ENCODE data around the gene SCUBE1. TPM values are rescaled to one million over a fixed set of nuclear protein-coding genes. Genes with fewer than 3 reads are reported as not detected.

SCUBE1 gene
- total and polyA plus RNA-seq, 2 of the 4 experiments (the other 2 are of a cell fraction), result not detected

DNA sequence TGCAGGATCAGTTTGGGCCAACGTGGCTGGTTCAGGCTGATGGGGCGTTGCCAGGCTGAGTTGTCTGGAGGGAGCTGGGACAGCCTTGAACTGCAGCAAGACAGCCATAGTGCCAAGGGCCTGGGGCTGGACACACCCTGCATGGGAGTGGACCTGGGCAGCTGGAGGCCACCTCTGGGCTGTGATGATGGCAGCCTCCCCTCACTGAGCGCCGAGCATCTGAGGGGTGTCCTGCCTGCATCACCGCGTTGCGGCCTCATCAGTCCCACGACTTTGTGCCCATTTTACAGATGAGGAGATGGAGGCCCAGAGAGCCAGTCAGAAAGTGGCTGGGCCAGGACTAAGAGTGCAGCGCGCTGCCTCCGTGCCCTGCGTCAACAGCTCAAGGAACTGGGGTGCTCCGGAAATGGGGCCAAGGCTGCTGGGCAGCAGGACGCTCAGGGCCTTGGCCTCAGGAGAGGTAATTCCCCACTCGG is 192.4 kb downstream of the SCUBE1 start (continued):
- no peak for TF ChIP-seq MAZ (IDR thresholded peaks at IDR 0.05; ENCODE audit: borderline replicate concordance, low read depth, low read length)

DNA sequence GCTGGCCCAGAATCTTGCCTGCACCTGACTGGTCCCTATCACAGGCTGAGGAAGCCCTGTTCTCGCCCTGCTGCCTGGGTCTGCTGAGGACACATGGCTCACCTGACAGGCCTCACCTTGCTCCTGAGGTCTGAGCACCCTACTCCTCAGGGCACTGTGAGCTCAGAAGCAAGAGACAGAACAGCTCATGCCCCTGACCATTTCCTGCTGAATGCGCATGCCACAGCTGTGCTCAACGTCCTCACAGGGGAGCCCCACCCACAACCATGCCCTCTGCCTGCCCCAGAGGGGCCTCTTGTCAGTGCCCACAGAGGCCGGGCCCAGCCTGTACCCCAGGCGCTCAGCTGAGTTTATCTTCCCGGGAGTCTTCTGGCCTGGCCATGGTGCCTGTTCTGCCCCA is 194.6 kb downstream of the SCUBE1 start:
- no peaks in the 10 kb centered on the region for H3K9me3 ChIP-seq (ENCODE audit: control insufficient read depth, insufficient read depth, low read length)
- no peak overlapping the region for H4K91ac ChIP-seq (ENCODE audit: insufficient read depth, low read depth, low read length)
- peaks cover 6% of the 10 kb centered on the region; the same call in 1 of the 2 replicates for H3K9me1 ChIP-seq (ENCODE audit: insufficient read depth, low read length)
- H2AK9ac ChIP-seq (replicated peaks; ENCODE audit: low read depth, low read length, poor library complexity), result no peak overlapping the region
- in situ Hi-C loops (cut with MboI; ENCODE audit: low sequenced_read_pairs) (no loop called here), intact Hi-C loops (cut with micrococcal nuclease) (no loop called here), dilution Hi-C loops (cut with HindIII; ENCODE audit: low sequenced_read_pairs, unreplicated experiment) (no loop called here)
- H2BK20ac ChIP-seq (ENCODE audit: low read depth, low read length), result no peak overlapping the region
- H2AK5ac ChIP-seq (ENCODE audit: low read depth, low read length), result no peak overlapping the region
- H3K27me3 ChIP-seq (ENCODE audit: control insufficient read depth, insufficient read depth, low read length), result no peaks in the 10 kb centered on the region
- no peak for DNase-seq
- no peak overlapping the region for H3K4me3 ChIP-seq (ENCODE audit: insufficient read depth, low read depth, low read length)
- no peak overlapping the region for H3K4ac ChIP-seq (ENCODE audit: low read depth, low read length)
- H3K9ac ChIP-seq (ENCODE audit: low read depth, low read length), result no peak overlapping the region
- peaks cover 10% of the 10 kb centered on the region for H3K4me1 ChIP-seq (ENCODE audit: control insufficient read depth, insufficient read depth, low read length)
- no peak overlapping the region for H3K14ac ChIP-seq (replicated peaks; ENCODE audit: low read depth, low read length)
- no peak overlapping the region for H4K8ac ChIP-seq (ENCODE audit: low read depth in 2 of 2, low read length in 2 of 2)
- no TSS peak for BruUV-seq (replicated peaks)
- ChIA-PET POLR2A (ENCODE audit: unreplicated experiment) (no interaction called here), CTCF (no interaction called here)
- no peak overlapping the region for H4K5ac ChIP-seq (ENCODE audit: low read depth, low read length)
- H3K56ac ChIP-seq (ENCODE audit: extremely low read depth, insufficient read depth, low read length), result no peak overlapping the region
- H3K23ac ChIP-seq (ENCODE audit: low read depth, low read length), result no peak overlapping the region
- TF ChIP-seq RFX5 (IDR thresholded peaks at IDR 0.05; ENCODE audit: low read depth, low read length) (no peak), RAD21 (IDR thresholded peaks at IDR 0.05; ENCODE audit: low read length) (no peak), FOS (IDR thresholded peaks at IDR 0.05; ENCODE audit: low read depth, low read length) (no peak), BHLHE40 (IDR thresholded peaks at IDR 0.05; ENCODE audit: low read depth, low read length) (no peak), CHD1 (IDR thresholded peaks at IDR 0.05; ENCODE audit: low read depth, low read length) (no peak), MAZ (IDR thresholded peaks at IDR 0.05; ENCODE audit: borderline replicate concordance, low read depth, low read length) (no peak), NFE2L2 (IDR thresholded peaks at IDR 0.05; ENCODE audit: low read depth, low read length) (no peak), MXI1 (IDR thresholded peaks at IDR 0.05; ENCODE audit: borderline replicate concordance, low read depth, low read length) (no peak), RCOR1 (IDR thresholded peaks at IDR 0.05; ENCODE audit: insufficient replicate concordance, low read length) (no peak), POLR2A (IDR thresholded peaks at IDR 0.05; ENCODE audit: low read depth, low read length) (no peak), SMC3 (IDR thresholded peaks at IDR 0.05; ENCODE audit: low read depth, low read length) (no peak), MAFK (IDR thresholded peaks at IDR 0.05; ENCODE audit: low read depth, low read length) (no peak)
- TF ChIP-seq, protein P1, sequence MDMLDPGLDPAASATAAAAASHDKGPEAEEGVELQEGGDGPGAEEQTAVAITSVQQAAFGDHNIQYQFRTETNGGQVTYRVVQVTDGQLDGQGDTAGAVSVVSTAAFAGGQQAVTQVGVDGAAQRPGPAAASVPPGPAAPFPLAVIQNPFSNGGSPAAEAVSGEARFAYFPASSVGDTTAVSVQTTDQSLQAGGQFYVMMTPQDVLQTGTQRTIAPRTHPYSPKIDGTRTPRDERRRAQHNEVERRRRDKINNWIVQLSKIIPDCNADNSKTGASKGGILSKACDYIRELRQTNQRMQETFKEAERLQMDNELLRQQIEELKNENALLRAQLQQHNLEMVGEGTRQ (IDR thresholded peaks at IDR 0.05; ENCODE audit: low read depth, low read length), result no peak
- TF ChIP-seq, protein P2, sequence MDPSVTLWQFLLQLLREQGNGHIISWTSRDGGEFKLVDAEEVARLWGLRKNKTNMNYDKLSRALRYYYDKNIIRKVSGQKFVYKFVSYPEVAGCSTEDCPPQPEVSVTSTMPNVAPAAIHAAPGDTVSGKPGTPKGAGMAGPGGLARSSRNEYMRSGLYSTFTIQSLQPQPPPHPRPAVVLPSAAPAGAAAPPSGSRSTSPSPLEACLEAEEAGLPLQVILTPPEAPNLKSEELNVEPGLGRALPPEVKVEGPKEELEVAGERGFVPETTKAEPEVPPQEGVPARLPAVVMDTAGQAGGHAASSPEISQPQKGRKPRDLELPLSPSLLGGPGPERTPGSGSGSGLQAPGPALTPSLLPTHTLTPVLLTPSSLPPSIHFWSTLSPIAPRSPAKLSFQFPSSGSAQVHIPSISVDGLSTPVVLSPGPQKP (IDR thresholded peaks at IDR 0.05; ENCODE audit: borderline replicate concordance, low read depth, low read length), result no peak
- TF ChIP-seq, protein P3, sequence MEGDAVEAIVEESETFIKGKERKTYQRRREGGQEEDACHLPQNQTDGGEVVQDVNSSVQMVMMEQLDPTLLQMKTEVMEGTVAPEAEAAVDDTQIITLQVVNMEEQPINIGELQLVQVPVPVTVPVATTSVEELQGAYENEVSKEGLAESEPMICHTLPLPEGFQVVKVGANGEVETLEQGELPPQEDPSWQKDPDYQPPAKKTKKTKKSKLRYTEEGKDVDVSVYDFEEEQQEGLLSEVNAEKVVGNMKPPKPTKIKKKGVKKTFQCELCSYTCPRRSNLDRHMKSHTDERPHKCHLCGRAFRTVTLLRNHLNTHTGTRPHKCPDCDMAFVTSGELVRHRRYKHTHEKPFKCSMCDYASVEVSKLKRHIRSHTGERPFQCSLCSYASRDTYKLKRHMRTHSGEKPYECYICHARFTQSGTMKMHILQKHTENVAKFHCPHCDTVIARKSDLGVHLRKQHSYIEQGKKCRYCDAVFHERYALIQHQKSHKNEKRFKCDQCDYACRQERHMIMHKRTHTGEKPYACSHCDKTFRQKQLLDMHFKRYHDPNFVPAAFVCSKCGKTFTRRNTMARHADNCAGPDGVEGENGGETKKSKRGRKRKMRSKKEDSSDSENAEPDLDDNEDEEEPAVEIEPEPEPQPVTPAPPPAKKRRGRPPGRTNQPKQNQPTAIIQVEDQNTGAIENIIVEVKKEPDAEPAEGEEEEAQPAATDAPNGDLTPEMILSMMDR (conservative IDR thresholded peaks at IDR 0.05; ENCODE audit: low read depth, low read length), result no peak
- no peak overlapping the region for H2BK5ac ChIP-seq (ENCODE audit: low read depth, low read length, poor library complexity, severe bottlenecking)
- ATAC-seq (ENCODE audit: low read depth), result no peak
- peak overlapping the region; percentile 1 for H2AFZ ChIP-seq (replicated peaks; ENCODE audit: low read length, poor library complexity)
- 67% methylated on average over 1 of the region's 6 CpGs; no CpG with 5 or more reads in 1 of the 2 experiments for WGBS, 2 experiments (ENCODE audit: extremely low coverage in 2 of 2, insufficient read length in 1 of 2)
- H2BK120ac ChIP-seq (ENCODE audit: low read depth, low read length), result no peak overlapping the region
- H4K20me1 ChIP-seq (ENCODE audit: insufficient read depth, low read length), result no peaks in the 10 kb centered on the region
- no peak overlapping the region for H3K27ac ChIP-seq (ENCODE audit: insufficient read depth, low read length)
- H2BK15ac ChIP-seq (ENCODE audit: low read depth, low read length), result no peak overlapping the region
- H3K18ac ChIP-seq (ENCODE audit: low read depth, low read length), result no peak overlapping the region
- H3K4me2 ChIP-seq (ENCODE audit: low read depth, low read length), result no peak overlapping the region
- H3K36me3 ChIP-seq (ENCODE audit: control insufficient read depth, insufficient read depth, low read length), result no peaks in the 10 kb centered on the region
- peaks cover 0 to 22% of the 10 kb centered on the region in 2 experiments; a peak in 3 of 4 replicates for H3K79me1 ChIP-seq (ENCODE audit: low read depth in 1 of 2, low read length in 2 of 2)

All from IMR-90 (cell line).